SK-N-MC (cell line): ENCODE results near the gene COL16A1.

ENCODE experiments used
- EZH2 ChIP-seq: fragments of 200-600 bp; sonication (generic); IDR thresholded peaks from one replicate; pipeline ENCODE4 v1.6.1; 2017; ENCODE audit warnings: antibody characterized with exemption
- POLR2AphosphoS5 ChIP-seq: IDR thresholded peaks from 2 replicates; pipeline ENCODE4 v1.6.1; 2012; ENCODE audit warnings: mild to moderate bottlenecking, low read depth, low read length, borderline replicate concordance

- no peak for TF ChIP-seq POLR2AphosphoS5
- TF ChIP-seq EZH2: no peak
Observed at GRCh38 chr1:31662463-31662862, 41.4 kb downstream of the COL16A1 start.
